CD14-positive monocyte (primary cell): Measurements from ENCODE around the gene FBXO36. TPM values are rescaled to one million over a fixed set of nuclear protein-coding genes. Genes with fewer than 3 reads are reported as not detected.

ENCODE experiments used
- DNase-seq, 3 donors: peaks; one replicate each; pipeline ENCODE4 v3.0.0-alpha.2; 2011 to 2022
- H2AFZ ChIP-seq: 2 replicates; pipeline ENCODE4 v1.6.0; 2012; ENCODE audit warnings: mild to moderate bottlenecking, low read depth, low read length, inconsistent platforms; ENCODE audit not compliant: insufficient read depth, poor library complexity, severe bottlenecking
- H3K27ac ChIP-seq, 2 donors: 1 replicate in 1 of 2; 2 replicates in 1 of 2; pipeline ENCODE4 v1.5.1; 2012 to 2013; ENCODE audit warnings: low read length in 2 of 2, control low read depth in 1 of 2, inconsistent platforms in 1 of 2, low read depth in 1 of 2, mild to moderate bottlenecking in 1 of 2
- H3K27me3 ChIP-seq, 2 donors: one replicate each; pipeline versions ENCODE4 v1.6.0 to v1.6.1; 2011 to 2013; ENCODE audit warnings: low read length in 2 of 2; ENCODE audit not compliant: control insufficient read depth in 2 of 2, insufficient read depth in 2 of 2
- H3K36me3 ChIP-seq, 2 donors: replicated peaks in 1 of 2; 1 replicate in 1 of 2; 2 replicates in 1 of 2; pipeline versions ENCODE4 v1.5.1 to v1.6.1; 2012 to 2013; ENCODE audit warnings: low read length in 2 of 2, control low read depth in 1 of 2, inconsistent platforms in 1 of 2, mild to moderate bottlenecking in 1 of 2; ENCODE audit not compliant: insufficient read depth in 2 of 2, control insufficient read depth in 1 of 2
- H3K4me1 ChIP-seq, 2 donors: 1 replicate in 1 of 2; 2 replicates in 1 of 2; pipeline versions ENCODE4 v1.5.1 to v1.6.1; 2012 to 2013; ENCODE audit warnings: low read length in 2 of 2, control low read depth in 1 of 2, inconsistent platforms in 1 of 2, mild to moderate bottlenecking in 1 of 2, moderate library complexity in 1 of 2; ENCODE audit not compliant: insufficient read depth in 2 of 2, control insufficient read depth in 1 of 2
- H3K4me2 ChIP-seq: replicated peaks from 2 replicates; pipeline ENCODE3; 2012; ENCODE audit warnings: low read length, moderate library complexity, mild to moderate bottlenecking; ENCODE audit not compliant: poor library complexity, severe bottlenecking; ENCODE audit errors: extremely low read depth
- H3K4me3 ChIP-seq, 3 experiments: fragments of 200-600 bp in 1 of 3; sonication (generic) in 1 of 3; replicated peaks in 1 of 3; 1 replicate in 2 of 3; 2 replicates in 1 of 3; pipeline ENCODE4 v1.5.1; 2011 to 2013; ENCODE audit warnings: low read length in 3 of 3, mild to moderate bottlenecking in 3 of 3, control low read depth in 2 of 3, low read depth in 2 of 3, inconsistent platforms in 1 of 3, moderate library complexity in 1 of 3
- H3K79me2 ChIP-seq: 2 replicates; pipeline ENCODE4 v1.6.0; 2012; ENCODE audit warnings: mild to moderate bottlenecking, control low read depth, inconsistent platforms, low read length, moderate library complexity; ENCODE audit not compliant: insufficient read depth
- H3K9ac ChIP-seq: 2 replicates; pipeline ENCODE4 v1.6.0; 2017; ENCODE audit warnings: low read length, mild to moderate bottlenecking; ENCODE audit not compliant: insufficient read depth, poor library complexity, severe bottlenecking
- H3K9me3 ChIP-seq, 2 donors: replicated peaks in 1 of 2; 1 replicate in 1 of 2; 2 replicates in 1 of 2; pipeline versions ENCODE4 v1.5.1 to v1.6.1; 2012 to 2013; ENCODE audit warnings: low read length in 2 of 2, control low read depth in 1 of 2; ENCODE audit not compliant: control insufficient read depth in 1 of 2, insufficient read depth in 1 of 2
- H4K20me1 ChIP-seq: 2 replicates; pipeline ENCODE4 v1.6.0; 2012; ENCODE audit warnings: mild to moderate bottlenecking, low read length, control low read depth, moderate library complexity; ENCODE audit not compliant: insufficient read depth
- H3K27ac Mint-ChIP-seq, 7 donors: one replicate each; pipeline ENCODE4 v1.8.0; 2020; ENCODE audit warnings: mild to moderate bottlenecking in 7 of 7, mixed read lengths in 7 of 7, moderate library complexity in 6 of 7, inconsistent platforms in 2 of 7
- H3K27me3 Mint-ChIP-seq, 3 donors: one replicate each; pipeline ENCODE4 v1.8.0; 2021 to 2022; ENCODE audit warnings: low read depth in 3 of 3, mild to moderate bottlenecking in 3 of 3, mixed read lengths in 3 of 3, moderate library complexity in 3 of 3, inconsistent platforms in 1 of 3
- H3K36me3 Mint-ChIP-seq, 2 donors: one replicate each; pipeline ENCODE4 v1.8.0; 2020; ENCODE audit warnings: mixed read lengths in 2 of 2, inconsistent platforms in 1 of 2, mild to moderate bottlenecking in 1 of 2
- H3K4me1 Mint-ChIP-seq: one replicate; pipeline ENCODE4 v1.8.0; 2020; ENCODE audit warnings: mild to moderate bottlenecking, mixed read lengths
- H3K4me3 Mint-ChIP-seq, 2 donors: one replicate each; pipeline ENCODE4 v1.8.0; 2020; ENCODE audit warnings: mild to moderate bottlenecking in 2 of 2, mixed read lengths in 2 of 2, moderate library complexity in 1 of 2
- H3K9me3 Mint-ChIP-seq, 7 donors: one replicate each; pipeline ENCODE4 v1.8.0; 2020 to 2022; ENCODE audit warnings: mixed read lengths in 7 of 7, mild to moderate bottlenecking in 6 of 7, moderate library complexity in 6 of 7, inconsistent platforms in 2 of 7
- WGBS: methylation state at CpG from one replicate; pipeline ENCODE4 v1.1.5; 2013; ENCODE audit warnings: missing lambda C conversion rate; ENCODE audit not compliant: insufficient coverage; 5-methylcytosine and 5-hydroxymethylcytosine counted together
- intact Hi-C, 2 donors: fragments of 100-400 bp; cut with micrococcal nuclease; formaldehyde crosslinking; loops; one replicate each; pipeline versions ENCODE4 v1.15.0 to v1.15.1; 2023
- polyA plus RNA-seq, 3 donors: library from polyadenylated mRNA; depleted of rRNA in 1 of 3; unstranded in 2 of 3; stranded (reverse) in 1 of 3; fragments of 300-500 nt in 2 of 3; fragments of >200 nt in 1 of 3; fragmentation: Illumina TruSeq in 2 of 3; gene quantifications; 1 replicate in 2 of 3; 2 replicates in 1 of 3; pipeline ENCODE4 v1.2.3, GENCODE V29; 2012 to 2021
- TF ChIP-seq, protein P1 (sequence below): fragments of 200-600 bp; IDR thresholded peaks from one replicate; pipeline ENCODE4 v1.8.0; 2022; ENCODE audit warnings: antibody characterized with exemption, mild to moderate bottlenecking

The FBXO36 gene
- polyA plus RNA-seq, 3 donors: 0.52 to 0.90 (median 0.72) TPM

DNA sequence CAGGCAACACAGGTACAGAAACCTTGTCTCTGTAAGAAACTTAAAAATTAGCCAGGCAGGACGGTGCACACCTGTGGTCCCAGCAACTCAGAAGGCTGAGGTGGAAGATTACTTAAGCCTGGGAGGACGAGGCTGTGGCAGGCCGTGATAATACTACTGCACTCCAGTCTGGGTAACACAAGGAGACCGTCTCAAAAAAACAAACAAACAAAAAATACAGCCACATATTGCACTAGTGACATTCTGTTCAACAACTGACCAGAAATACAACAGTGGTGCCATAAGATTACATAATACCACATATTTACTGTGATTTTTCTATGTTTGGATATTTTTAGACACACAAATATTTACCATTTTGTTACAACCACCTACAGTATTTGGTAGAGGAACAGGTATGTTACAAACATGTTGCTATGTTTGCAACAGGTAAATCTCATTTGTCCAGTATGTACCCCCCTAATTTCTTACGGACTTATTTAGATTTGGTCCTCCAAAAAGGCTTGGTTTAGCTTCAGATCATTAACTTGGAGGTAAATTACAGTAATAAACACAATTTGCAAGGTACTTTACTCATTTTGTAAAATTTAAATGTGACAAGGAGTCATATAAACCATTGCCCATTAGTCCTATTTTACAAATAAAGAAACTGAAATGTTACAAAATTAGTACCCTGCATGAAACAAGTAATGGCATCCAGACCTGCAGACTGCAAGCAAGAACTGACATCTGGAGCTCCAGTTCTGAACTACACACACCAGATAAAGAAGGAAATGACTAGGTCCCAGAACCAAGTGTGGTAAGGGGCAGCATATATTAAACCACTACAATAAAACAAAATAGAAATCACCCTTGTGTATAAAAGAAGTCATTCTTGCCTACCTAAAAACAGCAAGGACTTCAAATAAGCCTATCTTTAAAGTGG lies 37.3 kb upstream of the FBXO36 start:
- Histone ChIP-seq H3K36me3 (peaks cover 13 to 43% of the 10 kb centered on the region in 2 donors), H3K79me2 (peaks cover 100% of the 10 kb centered on the region), H3K27ac (no peak overlapping the region), H3K9me3 (no peaks in the 10 kb centered on the region), H4K20me1 (peaks cover 100% of the 10 kb centered on the region), H2AFZ (no peak overlapping the region), H3K4me3 (no peak overlapping the region), H3K4me2 (no peak overlapping the region), H3K27me3 (no peaks in the 10 kb centered on the region), H3K9ac (no peak overlapping the region), H3K4me1 (no peaks in the 10 kb centered on the region)
- H3K36me3 Mint-ChIP-seq: peaks cover 12 to 35% of the 10 kb centered on the region in 2 donors
- H3K4me3 Mint-ChIP-seq: no peak overlapping the region
- H3K4me1 Mint-ChIP-seq: peaks cover 3% of the 10 kb centered on the region
- WGBS: 100% methylated on average over 4 of the region's 5 CpGs
- no peak for DNase-seq
- no peaks in the 10 kb centered on the region for H3K9me3 Mint-ChIP-seq
- H3K27ac Mint-ChIP-seq: peak overlapping the region in 3 of 7 donors; percentile 21 to 75 (median 64)
- H3K27me3 Mint-ChIP-seq: no peaks in the 10 kb centered on the region
- intact Hi-C loops: no loop called here
- TF ChIP-seq, protein P1, sequence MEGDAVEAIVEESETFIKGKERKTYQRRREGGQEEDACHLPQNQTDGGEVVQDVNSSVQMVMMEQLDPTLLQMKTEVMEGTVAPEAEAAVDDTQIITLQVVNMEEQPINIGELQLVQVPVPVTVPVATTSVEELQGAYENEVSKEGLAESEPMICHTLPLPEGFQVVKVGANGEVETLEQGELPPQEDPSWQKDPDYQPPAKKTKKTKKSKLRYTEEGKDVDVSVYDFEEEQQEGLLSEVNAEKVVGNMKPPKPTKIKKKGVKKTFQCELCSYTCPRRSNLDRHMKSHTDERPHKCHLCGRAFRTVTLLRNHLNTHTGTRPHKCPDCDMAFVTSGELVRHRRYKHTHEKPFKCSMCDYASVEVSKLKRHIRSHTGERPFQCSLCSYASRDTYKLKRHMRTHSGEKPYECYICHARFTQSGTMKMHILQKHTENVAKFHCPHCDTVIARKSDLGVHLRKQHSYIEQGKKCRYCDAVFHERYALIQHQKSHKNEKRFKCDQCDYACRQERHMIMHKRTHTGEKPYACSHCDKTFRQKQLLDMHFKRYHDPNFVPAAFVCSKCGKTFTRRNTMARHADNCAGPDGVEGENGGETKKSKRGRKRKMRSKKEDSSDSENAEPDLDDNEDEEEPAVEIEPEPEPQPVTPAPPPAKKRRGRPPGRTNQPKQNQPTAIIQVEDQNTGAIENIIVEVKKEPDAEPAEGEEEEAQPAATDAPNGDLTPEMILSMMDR: no peak

- H3K79me2 ChIP-seq: peaks cover 100% of the 10 kb centered on the region
- DNase-seq: no peak
Observed at GRCh38 chr2:229887441-229887840, 34.9 kb upstream of the FBXO36 start.

More at GRCh38 chr2:229887441-229887840, 34.9 kb upstream of the FBXO36 start:
- Histone ChIP-seq H3K9me3 (no peaks in the 10 kb centered on the region), H3K9ac (no peak overlapping the region), H3K4me3 (no peak overlapping the region), H3K27me3 (no peaks in the 10 kb centered on the region), H3K4me2 (no peak overlapping the region), H2AFZ (no peak overlapping the region), H3K27ac (no peak overlapping the region), H3K36me3 (peaks cover 14 to 51% of the 10 kb centered on the region in 2 donors), H4K20me1 (peaks cover 100% of the 10 kb centered on the region), H3K4me1 (no peaks in the 10 kb centered on the region)
- Mint-ChIP-seq H3K27ac (peak overlapping the region in 2 of 7 donors; percentile 4 to 40), H3K4me3 (no peak overlapping the region), H3K36me3 (peaks cover 14 to 46% of the 10 kb centered on the region in 2 donors), H3K4me1 (peaks cover 3% of the 10 kb centered on the region), H3K9me3 (no peaks in the 10 kb centered on the region), H3K27me3 (no peaks in the 10 kb centered on the region)
- intact Hi-C loops: no loop called here
- TF ChIP-seq, protein P1: no peak
- WGBS: no CpG with 5 or more reads among the region's 1 CpG
